Upper lobe of left lung (tissue), 4 donors: ENCODE data around the gene KLK4.

Experiments used
- EP300 ChIP-seq, 4 donors: sonication (generic); formaldehyde crosslinking; IDR thresholded peaks; one replicate each; pipeline ENCODE4 v1.5.1; 2017; ENCODE audit warnings: antibody characterized with exemption in 4 of 4, control low read depth in 2 of 4
- POLR2A ChIP-seq, 4 donors: fragments of 450-650 bp; IDR thresholded peaks; one replicate each; pipeline ENCODE4 v1.5.1; 2016 to 2017; ENCODE audit warnings: antibody characterized with exemption in 4 of 4, mild to moderate bottlenecking in 2 of 4
- POLR2AphosphoS5 ChIP-seq, 2 donors: sonication (generic); formaldehyde crosslinking; IDR thresholded peaks; one replicate each; pipeline ENCODE4 v1.5.1; 2017; ENCODE audit warnings: antibody characterized with exemption in 2 of 2
- TF ChIP-seq, protein P1 (sequence below), 6 experiments: fragments of 450-650 bp in 4 of 6; fragments of 200-600 bp in 2 of 6; sonication (generic) in 2 of 6; IDR thresholded peaks; one replicate each; pipeline ENCODE4 v1.5.1; 2016 to 2019; ENCODE audit warnings: antibody characterized with exemption in 6 of 6

DNA sequence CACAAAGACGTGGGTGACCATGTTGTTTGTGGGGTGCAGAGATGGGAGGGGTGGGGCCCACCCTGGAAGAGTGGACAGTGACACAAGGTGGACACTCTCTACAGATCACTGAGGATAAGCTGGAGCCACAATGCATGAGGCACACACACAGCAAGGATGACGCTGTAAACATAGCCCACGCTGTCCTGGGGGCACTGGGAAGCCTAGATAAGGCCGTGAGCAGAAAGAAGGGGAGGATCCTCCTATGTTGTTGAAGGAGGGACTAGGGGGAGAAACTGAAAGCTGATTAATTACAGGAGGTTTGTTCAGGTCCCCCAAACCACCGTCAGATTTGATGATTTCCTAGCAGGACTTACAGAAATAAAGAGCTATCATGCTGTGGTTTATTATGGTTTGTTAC lies 32.3 kb downstream of the KLK4 start:
- TF ChIP-seq, protein P1, sequence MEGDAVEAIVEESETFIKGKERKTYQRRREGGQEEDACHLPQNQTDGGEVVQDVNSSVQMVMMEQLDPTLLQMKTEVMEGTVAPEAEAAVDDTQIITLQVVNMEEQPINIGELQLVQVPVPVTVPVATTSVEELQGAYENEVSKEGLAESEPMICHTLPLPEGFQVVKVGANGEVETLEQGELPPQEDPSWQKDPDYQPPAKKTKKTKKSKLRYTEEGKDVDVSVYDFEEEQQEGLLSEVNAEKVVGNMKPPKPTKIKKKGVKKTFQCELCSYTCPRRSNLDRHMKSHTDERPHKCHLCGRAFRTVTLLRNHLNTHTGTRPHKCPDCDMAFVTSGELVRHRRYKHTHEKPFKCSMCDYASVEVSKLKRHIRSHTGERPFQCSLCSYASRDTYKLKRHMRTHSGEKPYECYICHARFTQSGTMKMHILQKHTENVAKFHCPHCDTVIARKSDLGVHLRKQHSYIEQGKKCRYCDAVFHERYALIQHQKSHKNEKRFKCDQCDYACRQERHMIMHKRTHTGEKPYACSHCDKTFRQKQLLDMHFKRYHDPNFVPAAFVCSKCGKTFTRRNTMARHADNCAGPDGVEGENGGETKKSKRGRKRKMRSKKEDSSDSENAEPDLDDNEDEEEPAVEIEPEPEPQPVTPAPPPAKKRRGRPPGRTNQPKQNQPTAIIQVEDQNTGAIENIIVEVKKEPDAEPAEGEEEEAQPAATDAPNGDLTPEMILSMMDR (IDR thresholded peaks at IDR 0.05) = no peak
- TF ChIP-seq EP300 (IDR thresholded peaks at IDR 0.05) (no peak), POLR2A (IDR thresholded peaks at IDR 0.05) (no peak), POLR2AphosphoS5 (IDR thresholded peaks at IDR 0.05) (no peak)
